PC-9 (cell line): Measurements from ENCODE around the gene FAM149B1.

Source experiments
- CTCF ChIP-seq: fragments of 200-600 bp; sonication (generic); conservative IDR thresholded peaks from 2 replicates; pipeline ENCODE4 v1.6.1; 2017; ENCODE audit warnings: mixed run types, antibody characterized with exemption, mild to moderate bottlenecking, moderate library complexity
- EZH2 ChIP-seq: fragments of 200-600 bp; sonication (generic); IDR thresholded peaks from 2 replicates; pipeline ENCODE4 v1.8.0; 2017; ENCODE audit warnings: antibody characterized with exemption, low read depth

- no peak for TF ChIP-seq CTCF
- TF ChIP-seq EZH2, result no peak
Observed at GRCh38 chr10:73174148-73174925, 6.4 kb downstream of the FAM149B1 start.
